HG02588 (cell line): Measurements from ENCODE around the gene ZNF473.
"Not testable (repeated sequence)": the region's sequence is repeated elsewhere in the genome, so short reads cannot be mapped to it uniquely, and the experiment has no call there.

Experiments
- ATAC-seq: cut with Tn5 transposase; IDR thresholded peaks from one replicate; pipeline ENCODE4 v1.9.1; 2021; ENCODE audit warnings: mild to moderate bottlenecking, moderate library complexity; ENCODE audit not compliant: unreplicated experiment

ZNF473 gene

DNA sequence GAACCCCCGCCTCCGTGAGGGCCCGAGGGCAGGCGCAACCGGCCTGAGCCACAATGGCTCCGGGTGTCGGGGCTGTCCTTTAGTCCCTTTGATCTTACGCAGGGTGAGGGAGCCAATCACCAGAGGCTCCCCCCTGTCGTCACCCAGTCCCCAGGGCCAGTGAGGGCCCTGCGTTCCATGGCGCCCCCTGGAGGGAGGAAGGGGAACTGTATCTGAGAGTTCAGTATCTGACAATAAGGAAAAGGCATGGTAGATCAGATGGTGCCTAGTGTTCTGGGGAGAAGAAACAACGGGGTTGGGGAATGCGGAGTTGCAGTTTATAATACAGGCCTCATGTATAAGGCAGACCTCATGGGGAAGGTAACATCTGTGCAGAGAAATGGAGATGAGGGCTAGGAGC is 72.1 kb downstream of the ZNF473 start:
- ATAC-seq: not testable (repeated sequence)

DNA sequence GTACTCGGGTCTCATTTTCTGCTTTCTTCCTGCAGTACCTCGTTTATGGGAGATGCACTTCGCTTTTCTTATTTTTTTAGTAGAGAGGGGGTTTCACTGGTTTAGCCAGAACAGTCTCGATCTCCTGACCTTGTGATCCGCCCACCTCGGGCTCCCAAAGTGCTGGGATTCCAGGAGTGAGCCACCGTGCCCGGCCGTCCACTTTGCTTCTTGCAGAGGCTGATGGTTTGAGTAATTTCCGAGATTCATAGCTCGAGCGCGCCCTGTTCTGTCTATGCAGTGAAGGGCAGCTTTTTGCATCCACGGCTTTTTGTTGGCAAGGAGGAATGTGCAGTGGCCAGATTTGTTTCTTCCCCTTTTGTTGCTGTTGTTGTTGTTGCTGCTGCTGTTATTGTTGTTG is 73.1 kb downstream of the ZNF473 start:
- not testable (repeated sequence) for ATAC-seq

DNA sequence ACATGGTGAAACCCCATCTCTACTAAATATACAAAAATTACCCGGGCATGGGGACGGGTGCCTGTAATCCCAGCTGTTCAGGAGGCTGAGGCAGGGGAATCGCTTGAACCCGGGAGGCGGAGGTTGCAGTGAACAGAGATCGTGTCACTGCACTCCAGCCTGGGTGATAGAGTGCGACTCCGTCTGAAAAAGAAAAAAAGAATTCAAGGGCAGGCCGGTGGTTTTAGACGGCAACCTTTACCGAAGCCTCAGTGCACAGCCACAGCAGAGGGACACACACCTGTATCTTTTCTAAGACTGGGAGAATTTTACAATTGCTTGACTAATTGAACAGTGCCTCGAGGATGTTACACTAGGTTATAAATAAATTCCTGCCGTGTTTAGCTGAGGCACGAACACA is 73.9 kb downstream of the ZNF473 start:
- not testable (repeated sequence) for ATAC-seq

DNA sequence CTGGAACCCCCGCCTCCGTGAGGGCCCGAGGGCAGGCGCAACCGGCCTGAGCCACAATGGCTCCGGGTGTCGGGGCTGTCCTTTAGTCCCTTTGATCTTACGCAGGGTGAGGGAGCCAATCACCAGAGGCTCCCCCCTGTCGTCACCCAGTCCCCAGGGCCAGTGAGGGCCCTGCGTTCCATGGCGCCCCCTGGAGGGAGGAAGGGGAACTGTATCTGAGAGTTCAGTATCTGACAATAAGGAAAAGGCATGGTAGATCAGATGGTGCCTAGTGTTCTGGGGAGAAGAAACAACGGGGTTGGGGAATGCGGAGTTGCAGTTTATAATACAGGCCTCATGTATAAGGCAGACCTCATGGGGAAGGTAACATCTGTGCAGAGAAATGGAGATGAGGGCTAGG is 75.1 kb downstream of the ZNF473 start:
- not testable (repeated sequence) for ATAC-seq
